HEK293 (cell line): ENCODE measurements around the gene SUGP2.

ENCODE experiments used
- CTCF ChIA-PET: fragments of 350-600 bp; formaldehyde crosslinking; extraction: SDS; loops from one replicate; lab custom pipeline; 2021; ENCODE audit warnings: antibody characterized with exemption; lab: Yijun Ruan, JAX
- POLR2A ChIA-PET: fragments of 300-600 bp; formaldehyde crosslinking; extraction: SDS; loops from one replicate; lab custom pipeline; 2020; ENCODE audit warnings: antibody characterized with exemption, inconsistent platforms; lab: Yijun Ruan, JAX
- H3K27ac ChIP-seq: fragments of 200-500 bp; sonication (Bioruptor generic); 2 replicates; pipeline ENCODE4 v1.5.1; 2014; ENCODE audit warnings: low read depth, low read length, control low read depth, inconsistent platforms; ENCODE audit errors: extremely low read depth
- H3K36me3 ChIP-seq, 2 experiments: fragments of 200-500 bp in 1 of 2; sonication (Bioruptor generic) in 1 of 2; 1 replicate in 1 of 2; 2 replicates in 1 of 2; pipeline ENCODE4 v1.5.1; 2014 to 2017; ENCODE audit warnings: inconsistent platforms in 2 of 2, low read length in 2 of 2; ENCODE audit not compliant: control insufficient read depth in 2 of 2, insufficient read depth in 1 of 2
- H3K4me1 ChIP-seq: fragments of 200-500 bp; sonication (Bioruptor generic); 2 replicates; pipeline ENCODE4 v1.5.1; 2014; ENCODE audit warnings: mild to moderate bottlenecking, low read length, inconsistent platforms; ENCODE audit not compliant: control insufficient read depth, insufficient read depth
- H3K4me3 ChIP-seq: 2 replicates; pipeline ENCODE4 v1.5.1; 2011; ENCODE audit warnings: low read depth, mild to moderate bottlenecking, control low read depth, low read length, moderate library complexity
- H3K9me3 ChIP-seq: fragments of 200-500 bp; sonication (Bioruptor generic); 2 replicates; pipeline ENCODE4 v1.5.1; 2014; ENCODE audit warnings: low read depth, low read length, inconsistent platforms; ENCODE audit not compliant: control insufficient read depth, insufficient read depth
- PRDM2 ChIP-seq: fragments of 450-650 bp; formaldehyde crosslinking; IDR thresholded peaks from 2 replicates; pipeline ENCODE4 v1.5.1; 2016; ENCODE audit warnings: missing biosample characterization, missing genetic modification characterization, borderline replicate concordance
- TRIM28 ChIP-seq: IDR thresholded peaks from 2 replicates; pipeline ENCODE4 v1.6.1; 2011; ENCODE audit warnings: low read length, control low read depth, borderline replicate concordance
- YY1 ChIP-seq: fragments of 450-650 bp; formaldehyde crosslinking; IDR thresholded peaks from 2 replicates; pipeline ENCODE4 v1.5.1; 2018; ENCODE audit warnings: missing biosample characterization, missing genetic modification characterization
- ZFP41 ChIP-seq: fragments of 450-650 bp; formaldehyde crosslinking; IDR thresholded peaks from 2 replicates; pipeline ENCODE4 v1.5.1; 2016; ENCODE audit warnings: missing biosample characterization, missing genetic modification characterization, borderline replicate concordance
- ZNF169 ChIP-seq: fragments of 450-650 bp; formaldehyde crosslinking; IDR thresholded peaks from 2 replicates; pipeline ENCODE4 v1.5.1; 2016; ENCODE audit warnings: missing biosample characterization, missing genetic modification characterization
- ZNF202 ChIP-seq: fragments of 450-650 bp; formaldehyde crosslinking; IDR thresholded peaks from 2 replicates; pipeline ENCODE4 v1.5.1; 2016; ENCODE audit warnings: missing biosample characterization, missing genetic modification characterization, borderline replicate concordance
- ZNF23 ChIP-seq: fragments of 450-650 bp; formaldehyde crosslinking; IDR thresholded peaks from 2 replicates; pipeline ENCODE4 v1.5.1; 2016; ENCODE audit warnings: missing biosample characterization, missing genetic modification characterization, borderline replicate concordance
- ZNF585B ChIP-seq: fragments of 450-650 bp; formaldehyde crosslinking; IDR thresholded peaks from 2 replicates; pipeline ENCODE4 v1.5.1; 2016; ENCODE audit warnings: missing biosample characterization, missing genetic modification characterization
- ZNF623 ChIP-seq: fragments of 450-650 bp; formaldehyde crosslinking; IDR thresholded peaks from 2 replicates; pipeline ENCODE4 v1.5.1; 2016; ENCODE audit warnings: missing biosample characterization, missing genetic modification characterization
- ZNF777 ChIP-seq: fragments of 450-650 bp; formaldehyde crosslinking; IDR thresholded peaks from 2 replicates; pipeline ENCODE4 v1.5.1; 2017; ENCODE audit warnings: missing biosample characterization, missing genetic modification characterization, borderline replicate concordance
- TF ChIP-seq, protein P1 (sequence below): fragments of 450-650 bp; formaldehyde crosslinking; IDR thresholded peaks from 2 replicates; pipeline ENCODE4 v1.5.1; 2016; ENCODE audit warnings: missing biosample characterization, missing genetic modification characterization
- TF ChIP-seq, protein P2 (sequence below): fragments of 450-650 bp; formaldehyde crosslinking; IDR thresholded peaks from 2 replicates; pipeline ENCODE4 v1.5.0; 2017; ENCODE audit warnings: missing biosample characterization, missing genetic modification characterization, borderline replicate concordance
- TF ChIP-seq, protein P3 (sequence below): fragments of 450-650 bp; formaldehyde crosslinking; IDR thresholded peaks from 2 replicates; pipeline ENCODE4 v1.5.1; 2016; ENCODE audit warnings: missing biosample characterization, missing genetic modification characterization, low read depth

SUGP2 gene

GRCh38 chr19:18992696-18993095 lies 40.6 kb downstream of the SUGP2 start (continued):
- TF ChIP-seq PRDM2 (no peak), ZNF23 (tag by site-specific recombination) (no peak), ZNF202 (no peak), ZNF169 (tag by site-specific recombination) (no peak)
- TF ChIP-seq, protein P1, sequence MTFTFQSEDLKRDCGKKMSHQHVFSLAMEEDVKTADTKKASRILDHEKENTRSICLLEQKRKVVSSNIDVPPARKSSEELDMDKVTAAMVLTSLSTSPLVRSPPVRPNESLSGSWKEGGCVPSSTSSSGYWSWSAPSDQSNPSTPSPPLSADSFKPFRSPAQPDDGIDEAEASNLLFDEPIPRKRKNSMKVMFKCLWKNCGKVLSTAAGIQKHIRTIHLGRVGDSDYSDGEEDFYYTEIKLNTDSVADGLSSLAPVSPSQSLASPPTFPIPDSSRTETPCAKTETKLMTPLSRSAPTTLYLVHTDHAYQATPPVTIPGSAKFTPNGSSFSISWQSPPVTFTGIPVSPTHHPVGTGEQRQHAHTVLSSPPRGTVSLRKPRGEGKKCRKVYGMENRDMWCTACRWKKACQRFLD (tag by site-specific recombination) = no peak

GRCh38 chr19:18991468-18991867 lies 41.8 kb downstream of the SUGP2 start:
- H3K4me1 ChIP-seq = no peaks in the 10 kb centered on the region
- ChIA-PET POLR2A (no interaction called here), CTCF (interaction anchor here (0.6 to 1.1 kb wide), 4 partner anchors 43 to 486 kb away, joined by 3 to 8 read pairs (median 4); no protein-coding TSS in a partner anchor)
- H3K9me3 ChIP-seq = no peaks in the 10 kb centered on the region
- H3K4me3 ChIP-seq = no peak overlapping the region
- peaks cover 15 to 45% of the 10 kb centered on the region in 2 experiments for H3K36me3 ChIP-seq
- TF ChIP-seq ZNF623 (no peak), ZNF777 (tag by site-specific recombination) (no peak), YY1 (no peak), TRIM28 (no peak), ZNF585B (no peak), ZFP41 (tag by site-specific recombination) (no peak)
- H3K27ac ChIP-seq = no peak overlapping the region

DNA sequence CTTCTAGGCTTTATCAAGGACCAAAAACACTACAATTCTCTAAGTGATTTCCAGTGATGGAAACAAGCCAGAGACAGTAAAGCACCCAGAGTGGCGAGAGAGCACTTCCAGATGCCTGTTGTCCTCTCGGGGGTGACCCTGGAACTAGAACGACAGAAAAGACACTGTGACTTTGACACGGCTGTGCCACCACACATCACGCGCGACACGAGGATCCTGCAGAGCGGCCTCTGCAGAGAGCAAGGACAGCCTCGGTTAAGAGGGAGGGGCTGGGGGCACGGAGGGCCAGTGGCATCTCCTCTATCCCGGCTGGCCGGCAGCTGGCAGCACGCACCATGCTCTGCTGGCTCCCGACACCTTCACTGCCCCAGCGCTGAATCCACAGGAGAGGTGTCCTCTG lies 42.3 kb downstream of the SUGP2 start:
- ChIA-PET POLR2A (no interaction called here), CTCF (interaction anchor here (1.1 kb wide), 1 partner anchor 124 kb away, joined by 4 read pairs; no protein-coding TSS in a partner anchor)
- Histone ChIP-seq H3K4me1 (no peaks in the 10 kb centered on the region), H3K36me3 (peaks cover 10 to 45% of the 10 kb centered on the region in 2 experiments), H3K4me3 (no peak overlapping the region), H3K9me3 (no peaks in the 10 kb centered on the region), H3K27ac (no peak overlapping the region)
- TF ChIP-seq, protein P2, sequence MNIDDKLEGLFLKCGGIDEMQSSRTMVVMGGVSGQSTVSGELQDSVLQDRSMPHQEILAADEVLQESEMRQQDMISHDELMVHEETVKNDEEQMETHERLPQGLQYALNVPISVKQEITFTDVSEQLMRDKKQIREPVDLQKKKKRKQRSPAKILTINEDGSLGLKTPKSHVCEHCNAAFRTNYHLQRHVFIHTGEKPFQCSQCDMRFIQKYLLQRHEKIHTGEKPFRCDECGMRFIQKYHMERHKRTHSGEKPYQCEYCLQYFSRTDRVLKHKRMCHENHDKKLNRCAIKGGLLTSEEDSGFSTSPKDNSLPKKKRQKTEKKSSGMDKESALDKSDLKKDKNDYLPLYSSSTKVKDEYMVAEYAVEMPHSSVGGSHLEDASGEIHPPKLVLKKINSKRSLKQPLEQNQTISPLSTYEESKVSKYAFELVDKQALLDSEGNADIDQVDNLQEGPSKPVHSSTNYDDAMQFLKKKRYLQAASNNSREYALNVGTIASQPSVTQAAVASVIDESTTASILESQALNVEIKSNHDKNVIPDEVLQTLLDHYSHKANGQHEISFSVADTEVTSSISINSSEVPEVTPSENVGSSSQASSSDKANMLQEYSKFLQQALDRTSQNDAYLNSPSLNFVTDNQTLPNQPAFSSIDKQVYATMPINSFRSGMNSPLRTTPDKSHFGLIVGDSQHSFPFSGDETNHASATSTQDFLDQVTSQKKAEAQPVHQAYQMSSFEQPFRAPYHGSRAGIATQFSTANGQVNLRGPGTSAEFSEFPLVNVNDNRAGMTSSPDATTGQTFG = no peak
- TF ChIP-seq, protein P3, sequence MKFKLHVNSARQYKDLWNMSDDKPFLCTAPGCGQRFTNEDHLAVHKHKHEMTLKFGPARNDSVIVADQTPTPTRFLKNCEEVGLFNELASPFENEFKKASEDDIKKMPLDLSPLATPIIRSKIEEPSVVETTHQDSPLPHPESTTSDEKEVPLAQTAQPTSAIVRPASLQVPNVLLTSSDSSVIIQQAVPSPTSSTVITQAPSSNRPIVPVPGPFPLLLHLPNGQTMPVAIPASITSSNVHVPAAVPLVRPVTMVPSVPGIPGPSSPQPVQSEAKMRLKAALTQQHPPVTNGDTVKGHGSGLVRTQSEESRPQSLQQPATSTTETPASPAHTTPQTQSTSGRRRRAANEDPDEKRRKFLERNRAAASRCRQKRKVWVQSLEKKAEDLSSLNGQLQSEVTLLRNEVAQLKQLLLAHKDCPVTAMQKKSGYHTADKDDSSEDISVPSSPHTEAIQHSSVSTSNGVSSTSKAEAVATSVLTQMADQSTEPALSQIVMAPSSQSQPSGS (tag by site-specific recombination) = no peak
- TF ChIP-seq, all 188 proteins: peak for 0
